GM10847 (cell line): Measurements from ENCODE around the gene GGTLC1.

ENCODE experiments used
- POLR2A ChIP-seq: IDR thresholded peaks from 2 replicates; pipeline ENCODE4 v1.6.1; 2011; ENCODE audit not compliant: insufficient read length; ENCODE audit errors: extremely low read depth

Gene GGTLC1

DNA sequence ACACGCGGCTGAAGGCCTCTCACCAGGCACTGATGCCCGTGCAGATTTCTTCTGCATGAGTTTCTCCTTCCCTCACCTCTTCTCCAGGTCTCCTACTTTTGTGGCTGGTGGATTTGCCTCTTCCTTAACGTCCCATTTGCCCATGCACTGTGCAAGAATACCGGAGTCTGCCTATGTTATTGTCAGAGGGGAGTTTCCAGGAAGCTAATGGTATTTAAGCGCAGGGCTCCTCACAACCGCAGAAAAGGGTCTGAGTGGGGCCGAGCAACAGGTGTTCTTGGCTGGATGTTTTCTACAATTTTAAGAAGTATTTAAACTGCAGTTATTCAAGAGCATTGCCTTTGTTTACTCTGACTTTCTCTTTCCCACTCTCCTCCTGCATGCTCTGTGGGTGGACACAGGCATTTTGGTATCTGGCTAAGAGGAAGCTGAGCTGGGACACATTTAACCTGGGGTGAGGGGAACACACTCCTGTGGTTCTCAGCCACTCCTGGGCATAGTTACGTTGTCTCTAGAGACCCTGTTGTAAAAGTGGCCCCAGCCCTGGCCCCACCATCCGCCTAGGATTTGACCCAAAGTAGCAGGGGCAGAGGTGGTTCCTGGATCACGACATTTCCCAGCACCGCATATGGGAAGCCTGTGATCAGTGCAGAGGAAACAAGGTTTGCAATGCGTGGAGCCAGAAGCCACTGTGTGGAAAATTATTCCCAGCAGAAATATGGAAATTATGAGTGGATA, 34.4 kb downstream of the GGTLC1 start:
- no peak for TF ChIP-seq POLR2A

DNA sequence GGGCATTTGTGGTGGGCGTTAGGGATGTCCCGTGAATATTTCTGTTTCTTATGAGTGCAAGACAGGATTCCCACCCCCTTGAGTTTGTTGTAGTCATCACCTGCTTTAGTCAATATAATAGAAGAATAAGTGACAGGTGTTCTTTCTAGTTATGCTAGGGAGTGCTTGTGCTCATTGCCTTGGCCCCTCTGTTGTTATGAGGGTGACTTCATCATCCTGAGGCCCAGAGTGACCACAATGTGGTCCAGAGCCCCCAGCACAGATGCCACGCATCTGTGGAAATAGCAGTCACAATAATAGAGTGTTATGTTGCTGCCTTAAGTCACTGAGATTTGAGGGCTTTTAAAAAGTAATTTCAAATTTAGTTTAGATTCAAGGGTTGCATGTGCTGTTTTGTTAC, 42.4 kb downstream of the GGTLC1 start:
- TF ChIP-seq POLR2A: no peak

DNA sequence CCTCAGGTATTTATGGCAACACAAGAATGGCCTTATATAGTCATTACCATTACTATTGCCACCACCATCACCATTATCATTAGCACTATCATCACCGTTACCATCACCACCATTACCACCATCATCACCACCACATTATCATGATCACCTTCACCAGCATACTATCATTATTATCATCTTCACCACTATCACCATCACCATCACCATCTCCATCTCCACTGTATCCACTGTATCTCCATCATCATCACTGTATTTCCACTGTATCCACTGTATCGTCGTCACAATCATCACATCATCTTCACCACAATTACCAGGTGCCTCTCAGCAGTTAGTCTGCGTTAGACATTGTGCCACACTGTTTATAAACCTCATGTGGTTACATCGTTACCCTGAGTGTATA, 45.3 kb downstream of the GGTLC1 start:
- TF ChIP-seq POLR2A: no peak

DNA sequence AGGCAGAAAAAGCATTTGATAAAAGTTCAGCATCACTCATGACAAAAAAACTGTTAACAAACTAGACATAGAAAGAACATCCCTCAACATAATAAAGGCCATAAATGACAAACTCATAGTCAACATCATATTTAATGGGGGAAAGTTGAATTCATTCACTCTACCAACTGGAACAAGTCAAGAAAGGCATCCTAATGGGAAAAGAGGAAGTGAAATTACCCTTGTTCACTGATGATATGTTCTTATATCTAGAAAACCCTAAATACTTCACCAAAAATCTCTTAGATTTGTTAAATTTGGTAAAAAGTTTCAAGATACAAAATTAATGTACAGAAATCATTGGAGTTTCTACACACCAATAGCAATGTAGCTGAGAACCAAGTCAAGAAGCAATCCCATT, 48.9 kb downstream of the GGTLC1 start:
- TF ChIP-seq POLR2A: no peak

DNA sequence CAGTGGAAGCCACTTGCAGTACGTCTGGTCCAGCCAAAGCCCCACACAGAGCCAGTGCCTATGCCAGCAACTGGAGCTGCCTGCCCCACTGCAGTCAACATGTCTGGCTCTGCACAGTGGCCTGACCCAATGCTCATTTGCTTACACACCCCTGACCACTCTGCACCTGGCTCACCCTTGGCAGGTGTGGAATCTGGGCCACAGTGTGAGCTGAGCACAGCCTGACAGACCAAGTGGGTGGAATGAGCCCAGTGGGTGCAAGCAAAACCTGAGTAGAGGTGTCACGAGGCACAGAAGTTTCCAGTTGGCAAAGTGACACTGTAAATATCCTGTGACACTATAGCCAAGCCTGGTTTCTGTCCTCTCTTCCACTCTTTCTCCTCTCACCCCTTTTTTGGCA, 49.5 kb downstream of the GGTLC1 start:
- no peak for TF ChIP-seq POLR2A

DNA sequence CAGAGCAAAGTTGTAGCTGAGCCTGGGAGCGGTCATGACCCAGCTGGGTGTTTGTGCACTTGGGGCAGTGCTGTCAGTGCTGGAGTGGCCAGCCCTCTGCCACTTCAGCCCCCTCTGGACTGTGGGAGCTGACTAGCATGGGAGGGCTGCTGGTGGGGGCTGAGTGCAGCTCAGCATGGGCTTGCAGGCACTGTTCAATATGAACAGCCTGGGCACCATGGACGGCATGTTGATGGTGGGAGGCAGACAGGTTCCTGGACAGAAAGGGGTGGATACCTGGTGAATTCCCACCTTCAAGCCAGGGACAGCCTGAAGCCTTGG, 50.5 kb downstream of the GGTLC1 start:
- no peak for TF ChIP-seq POLR2A

DNA sequence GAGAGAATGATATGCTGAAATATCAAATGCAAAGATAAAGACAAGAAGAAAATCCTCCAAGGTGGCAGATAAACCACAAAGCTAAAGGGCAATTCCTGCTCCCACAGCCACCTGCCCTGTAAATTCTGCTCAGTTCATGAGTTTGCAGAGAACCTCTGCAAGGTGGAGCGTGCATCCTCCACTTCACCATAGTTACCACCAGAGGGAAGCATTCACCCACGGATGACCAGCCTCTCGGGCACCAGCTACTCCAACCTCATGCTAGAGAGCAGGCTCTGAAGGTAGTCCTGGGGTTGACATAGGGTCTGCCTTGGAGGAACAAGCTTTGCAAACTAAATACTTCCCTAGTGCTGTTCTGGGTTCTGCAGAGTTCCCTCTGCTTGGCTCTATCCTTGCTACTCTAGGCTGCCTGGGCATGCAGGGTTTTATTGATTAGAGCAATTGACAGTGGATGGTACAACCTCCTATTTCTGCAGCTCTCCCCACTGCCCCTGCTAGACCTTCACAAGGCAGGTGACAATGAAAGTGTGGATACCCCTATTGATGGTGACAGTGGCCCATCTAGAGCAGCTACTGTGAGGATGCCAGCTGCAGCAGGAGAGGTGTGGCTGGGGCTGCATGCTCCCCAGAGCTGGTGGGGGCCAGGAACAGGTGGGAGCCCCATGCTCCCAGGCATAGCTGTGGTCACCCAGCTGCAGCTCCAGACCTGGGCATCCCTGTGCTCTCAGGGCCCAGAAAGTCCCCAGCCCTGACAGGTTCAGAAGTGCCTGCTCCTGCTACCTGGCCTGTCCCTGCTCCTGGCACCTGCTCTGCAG, 51.1 kb downstream of the GGTLC1 start:
- TF ChIP-seq POLR2A: no peak
